Activated CD4-positive, alpha-beta T cell treated with anti-CD3 and anti-CD28 coated beads, Interleukin-2, amount 50 U/mL, for 1 hour (primary cell): Measurements from ENCODE around the gene CCNE1.

Experiments used
- DNase-seq: peaks from one replicate; pipeline ENCODE4 v3.0.0-alpha.2; 2020

CCNE1 gene

GRCh38 chr19:29811125-29812079 lies at the start of gene CCNE1:
Gene CCNE1, plus strand, starts transcription at chr19:29811991. Its CDS starts 565 bp downstream, at chr19:29812556.
- DNase-seq = peak; percentile 95

DNA sequence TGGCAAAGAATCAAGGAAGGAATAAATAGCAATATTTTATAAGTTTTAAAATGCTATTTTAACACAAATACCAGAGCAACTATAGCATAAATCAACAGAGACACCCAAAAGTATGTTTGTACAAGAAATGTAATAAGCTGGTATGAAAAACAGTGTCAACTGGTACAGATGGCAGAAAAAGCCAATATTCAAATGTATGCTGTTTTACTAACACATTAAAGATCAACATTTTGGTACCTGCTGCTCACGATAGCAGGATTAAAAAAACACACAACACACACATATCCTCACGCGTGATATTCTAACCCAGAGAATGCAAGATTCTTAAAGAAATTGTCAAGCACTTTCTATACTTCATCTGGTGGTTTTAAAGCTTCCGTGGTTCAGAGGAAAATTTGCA lies 48.6 kb upstream of the CCNE1 start:
- DNase-seq = no peak

DNA sequence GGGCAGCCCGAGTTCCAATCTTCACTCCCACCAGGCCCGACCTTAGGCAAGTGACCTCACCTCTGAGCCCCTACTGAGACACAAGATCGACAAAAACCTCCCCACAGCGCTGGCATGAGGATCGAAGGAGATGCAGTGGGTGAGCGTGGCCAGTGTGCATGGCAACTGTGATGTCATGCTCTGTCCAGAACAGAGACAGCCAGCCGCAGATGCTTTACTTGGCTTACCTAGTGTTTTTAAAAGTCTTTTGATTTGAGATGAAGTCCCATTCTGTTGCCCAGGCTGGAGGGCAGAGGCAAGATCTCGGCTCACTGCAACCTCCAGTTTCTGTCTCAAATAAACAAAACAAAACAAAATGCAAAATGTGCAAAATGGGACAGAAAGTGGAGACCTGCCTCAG lies 47.4 kb upstream of the CCNE1 start:
- no peak for DNase-seq

- DNase-seq = no peak
These were observed 45.7 kb upstream of the CCNE1 start for GRCh38 chr19:29766100-29766499.

- no peak for DNase-seq
These were observed 44.6 kb upstream of the CCNE1 start for GRCh38 chr19:29767039-29767735.

GRCh38 chr19:29768166-29768565 lies 43.6 kb upstream of the CCNE1 start:
- no peak for DNase-seq

DNA sequence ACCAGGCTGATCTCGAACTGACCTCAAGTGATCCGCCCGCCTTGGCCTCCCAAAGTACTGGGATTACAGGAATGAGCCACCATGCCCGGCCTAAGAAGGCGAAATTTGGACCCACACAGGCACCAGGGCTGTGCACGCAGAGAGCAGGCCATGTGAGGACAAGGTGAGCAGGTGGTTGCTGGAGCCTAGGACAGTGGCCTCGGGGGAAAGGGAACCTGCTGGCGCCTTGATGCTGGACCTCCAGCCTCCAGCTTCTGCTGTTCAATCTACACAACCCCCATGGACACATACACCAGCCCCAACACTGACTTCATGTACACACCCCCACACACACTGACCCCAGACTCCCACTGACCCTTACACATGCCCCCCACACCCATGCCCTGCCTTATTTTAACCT lies 41.8 kb upstream of the CCNE1 start:
- DNase-seq = no peak

- DNase-seq = no peak
These were observed 41.1 kb upstream of the CCNE1 start for GRCh38 chr19:29770648-29771047.

- DNase-seq = peak; percentile 18
These were observed 39.9 kb upstream of the CCNE1 start for GRCh38 chr19:29771708-29772414.

GRCh38 chr19:29772696-29773095 lies 39.1 kb upstream of the CCNE1 start:
- DNase-seq = no peak

GRCh38 chr19:29773141-29773540 lies 38.6 kb upstream of the CCNE1 start:
- no peak for DNase-seq

- no peak for DNase-seq
These were observed 37.7 kb upstream of the CCNE1 start for GRCh38 chr19:29774126-29774525.

DNA sequence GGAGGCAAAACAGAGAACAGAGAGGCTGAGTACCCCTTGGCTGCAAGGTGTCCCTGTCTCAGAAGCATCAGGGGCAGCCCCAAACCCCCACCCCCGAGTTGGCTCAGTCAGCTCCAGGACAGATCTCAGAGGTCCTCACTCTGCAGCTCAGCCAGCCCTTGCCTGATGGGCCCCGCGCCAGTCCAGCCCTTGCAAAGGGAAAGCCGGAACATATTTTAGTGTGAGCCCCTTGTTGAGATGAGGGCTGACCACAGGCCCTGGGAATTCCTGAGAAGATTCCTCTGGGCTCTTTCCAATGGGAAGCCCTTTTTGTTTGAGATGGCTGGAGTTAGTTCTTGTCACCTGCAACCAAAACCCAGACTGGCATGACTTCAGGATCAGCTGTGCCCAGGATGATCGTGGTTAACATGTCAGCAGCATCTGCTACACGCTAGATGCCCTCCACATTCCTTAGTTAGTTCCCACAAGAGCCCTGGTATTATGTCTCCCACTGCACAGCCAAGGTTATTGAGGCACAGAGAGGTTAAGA lies 33.9 kb upstream of the CCNE1 start:
- DNase-seq = no peak

- DNase-seq = no peak
These were observed 31.9 kb upstream of the CCNE1 start for GRCh38 chr19:29779921-29780320.

- DNase-seq = no peak
These were observed 30.2 kb upstream of the CCNE1 start for GRCh38 chr19:29781386-29782259.

DNA sequence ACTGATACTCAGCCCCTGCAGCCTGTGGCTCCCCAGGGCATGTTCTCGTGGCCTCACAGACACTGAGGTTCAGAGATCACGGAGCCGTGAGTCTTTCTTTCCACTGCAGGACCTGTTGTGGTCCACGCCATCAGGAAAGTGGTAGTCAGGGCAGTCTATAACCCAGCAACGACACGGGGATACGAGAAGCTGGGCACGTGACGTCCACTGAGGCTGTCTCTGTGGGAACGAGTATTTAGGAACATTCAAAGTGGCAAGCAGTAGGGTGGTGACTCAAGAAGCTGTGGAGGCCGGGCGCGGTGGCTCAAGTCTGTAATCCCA lies 29.6 kb upstream of the CCNE1 start:
- DNase-seq = no peak

- DNase-seq = no peak
These were observed 28.1 kb upstream of the CCNE1 start for GRCh38 chr19:29783627-29784190.

GRCh38 chr19:29784598-29785223 lies 27.1 kb upstream of the CCNE1 start:
- DNase-seq = no peak

DNA sequence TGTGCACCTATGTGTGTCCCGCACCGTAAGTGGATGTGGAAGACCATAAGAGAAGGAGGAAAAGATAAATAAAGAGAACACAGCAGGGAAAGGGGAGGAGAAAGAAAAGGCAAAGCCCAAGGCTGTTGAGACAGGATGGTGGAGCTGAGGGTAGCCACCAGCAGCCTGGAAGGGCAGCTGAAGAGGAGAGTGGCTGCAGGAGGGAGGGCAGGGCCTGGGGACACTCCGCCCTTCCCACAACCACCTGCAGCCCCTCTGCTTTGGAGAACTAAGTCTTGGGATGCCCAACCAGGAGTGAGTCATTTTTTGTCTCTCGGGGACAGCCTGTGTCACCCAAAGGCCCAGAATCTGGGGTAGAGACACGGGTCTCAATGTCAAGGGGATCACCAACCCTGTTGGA lies 26.4 kb upstream of the CCNE1 start:
- no peak for DNase-seq

GRCh38 chr19:29785955-29786589 lies 25.7 kb upstream of the CCNE1 start:
- DNase-seq = no peak

DNA sequence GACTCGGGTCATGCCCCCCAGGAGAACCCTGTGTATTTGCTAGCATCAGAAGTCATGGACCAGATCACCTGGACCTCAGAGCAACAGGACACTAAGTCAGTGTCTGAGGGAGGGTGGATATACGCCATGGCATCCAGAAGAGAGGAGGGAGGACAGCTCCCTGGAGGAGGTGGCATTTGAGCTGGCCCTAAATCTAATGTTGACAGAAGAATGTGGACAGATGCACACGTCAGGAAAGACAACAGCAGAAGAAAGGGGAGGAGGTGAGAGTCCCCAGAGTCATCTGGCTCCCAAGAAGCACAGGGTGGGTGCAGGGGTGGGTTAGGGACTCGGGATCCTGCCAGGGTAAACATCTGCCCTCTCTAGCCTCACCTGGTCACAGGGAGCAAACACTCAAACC lies 24.5 kb upstream of the CCNE1 start:
- DNase-seq = no peak
